ENCODE data around the gene NDUFA6. TPM values are rescaled to one million over a fixed set of nuclear protein-coding genes. Genes with fewer than 3 reads are reported as not detected.

NDUFA6 gene
- total and polyA plus RNA-seq, 2 of the 13 experiments (the other 11 are each of a cell fraction or from before 2014, with no cell fraction given) = 68.5 to 87.8 TPM

GRCh38 chr22:42070517-42071422 lies 19.8 kb downstream of the NDUFA6 start, which contains the start of gene NAGA (continued):
- TF ChIP-seq MXD1 (CRISPR knock-in tag; IDR thresholded peaks at IDR 0.05) (peak; percentile 81), NR0B2 (CRISPR knock-in tag; IDR thresholded peaks at IDR 0.05) (peak; percentile 75; the same call in 1 of the 2 replicates), MTF2 (CRISPR knock-in tag; IDR thresholded peaks at IDR 0.05; ENCODE audit: borderline replicate concordance) (no peak), NFKBIZ (CRISPR knock-in tag; IDR thresholded peaks at IDR 0.05) (no peak), ZNF619 (CRISPR knock-in tag; IDR thresholded peaks at IDR 0.05) (no peak), MED13 (CRISPR knock-in tag; IDR thresholded peaks at IDR 0.05) (0 out of 2 replicates have a peak, but pooled peaks have one; percentile 43), ZNF704 (CRISPR knock-in tag; IDR thresholded peaks at IDR 0.05; ENCODE audit: borderline replicate concordance) (peak; percentile 40; the same call in 1 of the 2 replicates), ZNF576 (CRISPR knock-in tag; IDR thresholded peaks at IDR 0.05) (no peak), HDAC6 (IDR thresholded peaks at IDR 0.05; ENCODE audit: low read depth, low read length) (no peak), IKZF4 (CRISPR knock-in tag; IDR thresholded peaks at IDR 0.05; ENCODE audit: borderline replicate concordance, low read depth, not compliant biosample characterization) (peak; percentile 58), JUNB (CRISPR knock-in tag; IDR thresholded peaks at IDR 0.05; ENCODE audit: borderline replicate concordance) (no peak), MLX (CRISPR knock-in tag; IDR thresholded peaks at IDR 0.05) (0 out of 2 replicates have a peak, but pooled peaks have one; percentile 25), ZNF660 (CRISPR knock-in tag; IDR thresholded peaks at IDR 0.05; ENCODE audit: borderline replicate concordance, low read depth) (no peak; the same call in 1 of the 2 replicates), ZNF768 (CRISPR knock-in tag; IDR thresholded peaks at IDR 0.05) (peak; percentile 64; the same call in 1 of the 2 replicates), PRDM15 (CRISPR knock-in tag; IDR thresholded peaks at IDR 0.05) (peak; percentile 53; the same call in 1 of the 2 replicates), JARID2 (CRISPR knock-in tag; IDR thresholded peaks at IDR 0.05; ENCODE audit: insufficient replicate concordance) (peak; percentile 31)

All from HepG2 (cell line).